SU-DHL-6 (cell line): ENCODE measurements around the gene NELL1.

ENCODE experiments used
- EZH2phosphoT487 ChIP-seq: fragments of 200-600 bp; sonication (generic), shearing (Covaris generic); conservative IDR thresholded peaks from 2 replicates; pipeline ENCODE4 v1.6.1; 2018; ENCODE audit warnings: mild to moderate bottlenecking, antibody characterized with exemption, low read length, moderate library complexity, mixed read lengths
- TF ChIP-seq, protein P1 (sequence below): fragments of 200-600 bp; sonication (generic); IDR thresholded peaks from one replicate; pipeline ENCODE4 v1.5.1; 2017; ENCODE audit warnings: antibody characterized with exemption, mild to moderate bottlenecking, low read length, moderate library complexity; ENCODE audit not compliant: insufficient read depth, poor library complexity, severe bottlenecking

DNA sequence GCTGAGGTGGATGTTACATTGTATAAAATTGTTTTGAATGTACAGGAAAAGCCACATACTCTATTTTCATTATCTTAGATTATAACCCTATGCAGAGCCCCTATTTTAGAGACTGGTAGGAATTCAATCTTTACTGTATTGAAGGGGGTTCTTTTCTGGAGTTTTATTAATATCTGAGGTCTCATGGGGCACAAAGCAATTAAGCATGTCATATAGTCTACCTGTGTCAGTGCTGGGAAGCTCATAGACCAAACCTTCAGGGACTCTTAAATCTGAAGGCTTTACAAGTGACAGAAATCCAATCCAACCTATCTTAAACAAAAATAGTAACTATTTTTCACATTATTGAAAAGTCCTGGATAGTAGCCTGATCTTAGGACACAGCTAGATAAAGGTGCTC lies 733.7 kb downstream of the NELL1 start:
- TF ChIP-seq, protein P1, sequence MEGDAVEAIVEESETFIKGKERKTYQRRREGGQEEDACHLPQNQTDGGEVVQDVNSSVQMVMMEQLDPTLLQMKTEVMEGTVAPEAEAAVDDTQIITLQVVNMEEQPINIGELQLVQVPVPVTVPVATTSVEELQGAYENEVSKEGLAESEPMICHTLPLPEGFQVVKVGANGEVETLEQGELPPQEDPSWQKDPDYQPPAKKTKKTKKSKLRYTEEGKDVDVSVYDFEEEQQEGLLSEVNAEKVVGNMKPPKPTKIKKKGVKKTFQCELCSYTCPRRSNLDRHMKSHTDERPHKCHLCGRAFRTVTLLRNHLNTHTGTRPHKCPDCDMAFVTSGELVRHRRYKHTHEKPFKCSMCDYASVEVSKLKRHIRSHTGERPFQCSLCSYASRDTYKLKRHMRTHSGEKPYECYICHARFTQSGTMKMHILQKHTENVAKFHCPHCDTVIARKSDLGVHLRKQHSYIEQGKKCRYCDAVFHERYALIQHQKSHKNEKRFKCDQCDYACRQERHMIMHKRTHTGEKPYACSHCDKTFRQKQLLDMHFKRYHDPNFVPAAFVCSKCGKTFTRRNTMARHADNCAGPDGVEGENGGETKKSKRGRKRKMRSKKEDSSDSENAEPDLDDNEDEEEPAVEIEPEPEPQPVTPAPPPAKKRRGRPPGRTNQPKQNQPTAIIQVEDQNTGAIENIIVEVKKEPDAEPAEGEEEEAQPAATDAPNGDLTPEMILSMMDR, result no peak
- no peak for TF ChIP-seq EZH2phosphoT487
